Mucosa of descending colon (tissue), 3 donors: ENCODE results near the gene KAZN. TPM values are rescaled to one million over a fixed set of nuclear protein-coding genes. Genes with fewer than 3 reads are reported as not detected.

Source experiments
- ATAC-seq: fragments of 200-7000 bp; cut with Tn5 transposase; one replicate; pipeline ENCODE4 v1.9.1; 2020; ENCODE audit warnings: mild to moderate bottlenecking, moderate library complexity
- DNase-seq, 3 donors: peaks; one replicate each; pipeline ENCODE4 v3.0.0-alpha.2; 2020
- H3K36me3 ChIP-seq: fragments of 200-600 bp; one replicate; pipeline ENCODE4 v1.8.0; 2021; ENCODE audit warnings: low read depth, mild to moderate bottlenecking
- H3K4me1 ChIP-seq: fragments of 200-600 bp; one replicate; pipeline ENCODE4 v1.8.0; 2021; ENCODE audit warnings: low read depth, mild to moderate bottlenecking
- H3K4me3 ChIP-seq: fragments of 200-600 bp; one replicate; pipeline ENCODE4 v1.8.0; 2021; ENCODE audit warnings: mild to moderate bottlenecking
- H3K9me3 ChIP-seq: fragments of 200-600 bp; one replicate; pipeline ENCODE4 v1.8.0; 2021; ENCODE audit warnings: mild to moderate bottlenecking
- CTCF ChIP-seq: fragments of 200-600 bp; IDR thresholded peaks from one replicate; pipeline ENCODE4 v1.8.0; 2022; ENCODE audit warnings: antibody characterized with exemption, mild to moderate bottlenecking
- intact Hi-C, 2 donors: fragments of 100-400 bp; cut with DNase I in 1 of 2; cut with micrococcal nuclease in 1 of 2; formaldehyde crosslinking; loops; one replicate each; pipeline versions ENCODE4 v1.11.0 to v1.11.1; 2022; cut with DNase I, micrococcal nuclease
- total RNA-seq, 3 donors: library from RNA; stranded (reverse); fragmentation: NEBNext Ultra II Directional in 2 of 3; extraction: Animal tissue kit (Norgen Biotek cat#: 25700) in 2 of 3; gene quantifications; one replicate each; pipeline versions ENCODE4 v1.2.1 to v1.2.4, GENCODE V29; 2021 to 2023
- donor health status: DM: no; HTN: no; CAD: no; lungs with moderate emphysema.
- donor health status: DM: no; HTN: no; CAD: no.
- donor health status: DM: no; HTN: yes; CAD: no.

KAZN gene
- total RNA-seq, 3 donors from 2014 or later, result 9.7 to 21.9 (median 15.8) TPM

- no peaks in the 10 kb centered on the region for H3K4me1 ChIP-seq
- no peak overlapping the region for H3K4me3 ChIP-seq
- H3K36me3 ChIP-seq, result no peaks in the 10 kb centered on the region
- TF ChIP-seq CTCF, result no peak
- ATAC-seq (no peak), DNase-seq (no peak)
- intact Hi-C loops, result no loop called here
- H3K9me3 ChIP-seq, result no peaks in the 10 kb centered on the region
These were observed 22.5 kb downstream of the KAZN start for GRCh38 chr1:14620941-14621340.

DNA sequence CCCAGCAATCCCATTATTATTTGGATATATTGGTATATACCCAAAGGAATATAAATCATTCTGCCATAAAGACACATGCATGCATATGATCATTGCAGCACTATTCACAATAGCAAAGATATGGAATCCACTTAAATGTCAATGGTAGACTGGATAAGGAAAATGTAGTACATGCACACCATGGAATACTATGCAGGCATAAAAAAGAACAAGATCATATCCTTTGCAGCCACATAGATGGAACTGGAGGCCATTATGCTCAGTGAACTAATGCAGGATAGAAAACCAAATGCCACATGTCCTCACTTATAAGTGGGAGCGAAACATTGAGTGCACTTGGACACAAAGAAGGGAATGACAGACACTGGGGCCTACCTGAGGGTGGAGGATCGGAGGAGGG is 24.6 kb downstream of the KAZN start:
- TF ChIP-seq CTCF, result no peak
- Histone ChIP-seq H3K4me3 (no peak overlapping the region), H3K9me3 (no peaks in the 10 kb centered on the region), H3K36me3 (no peaks in the 10 kb centered on the region), H3K4me1 (no peaks in the 10 kb centered on the region)
- ATAC-seq (no peak), DNase-seq (no peak)
- intact Hi-C loops, result no loop called here

- DNase-seq (no peak), ATAC-seq (no peak)
- H3K4me1 ChIP-seq, result no peaks in the 10 kb centered on the region
- TF ChIP-seq CTCF, result no peak
- H3K4me3 ChIP-seq, result no peak overlapping the region
- no peaks in the 10 kb centered on the region for H3K36me3 ChIP-seq
- no peaks in the 10 kb centered on the region for H3K9me3 ChIP-seq
- intact Hi-C loops, result no loop called here
These were observed 26.5 kb downstream of the KAZN start for GRCh38 chr1:14624941-14625340.

DNA sequence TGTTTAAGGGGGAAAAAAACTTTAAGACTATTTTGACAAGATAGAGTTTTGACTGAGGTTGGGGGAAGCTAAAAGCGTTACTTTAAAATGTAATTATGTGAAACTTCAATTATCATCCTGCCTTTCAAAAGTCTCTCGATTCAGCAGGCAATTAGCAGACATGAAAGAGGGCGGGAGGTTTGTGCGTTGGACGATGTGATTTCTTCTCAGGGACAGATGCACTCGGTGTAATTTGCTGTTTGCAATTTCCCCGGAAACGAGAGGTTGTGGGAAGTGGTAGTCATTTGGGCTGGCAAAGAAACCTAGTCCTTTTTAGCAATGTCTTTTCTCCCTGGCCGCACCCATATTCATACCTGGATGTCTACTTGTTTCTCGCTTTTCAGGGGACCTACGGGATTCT is 27.1 kb downstream of the KAZN start:
- H3K4me3 ChIP-seq, result no peak overlapping the region
- H3K9me3 ChIP-seq, result no peaks in the 10 kb centered on the region
- intact Hi-C loops, result no loop called here
- no peaks in the 10 kb centered on the region for H3K36me3 ChIP-seq
- no peak for TF ChIP-seq CTCF
- ATAC-seq, result no peak
- no peaks in the 10 kb centered on the region for H3K4me1 ChIP-seq
- DNase-seq, result no peak

DNA sequence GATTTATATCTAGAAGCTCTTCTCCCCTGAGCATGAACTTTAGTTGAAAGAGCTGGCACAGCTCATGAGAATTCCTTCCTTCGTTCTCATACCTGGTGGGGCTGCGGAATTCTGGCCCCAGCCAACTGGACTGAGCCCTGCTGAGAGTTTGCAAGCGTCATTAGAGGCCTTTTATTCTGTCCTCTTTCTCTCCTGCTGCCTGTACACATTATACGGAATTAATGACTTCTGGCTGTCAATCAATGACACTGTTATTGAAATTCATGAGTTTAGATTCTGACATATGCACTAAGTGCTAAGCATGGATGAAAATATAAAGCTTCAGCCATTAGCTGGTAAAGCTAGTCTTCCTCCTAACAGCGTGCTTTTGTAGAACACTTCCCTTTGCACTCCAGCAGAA is 27.5 kb downstream of the KAZN start:
- Histone ChIP-seq H3K36me3 (no peaks in the 10 kb centered on the region), H3K4me1 (no peaks in the 10 kb centered on the region), H3K4me3 (no peak overlapping the region), H3K9me3 (no peaks in the 10 kb centered on the region)
- ATAC-seq, result no peak
- intact Hi-C loops, result no loop called here
- no peak for DNase-seq
- no peak for TF ChIP-seq CTCF
